HepG2 (cell line): ENCODE results near the gene TMEM220. TPM values are rescaled to one million over a fixed set of nuclear protein-coding genes. Genes with fewer than 3 reads are reported as not detected.
A peak's percentile ranks its signal among the peaks of the same experiment; 100 is the strongest.

Source experiments
- AGO2 ChIP-seq: fragments of 200-400 bp; formaldehyde crosslinking; optimal IDR thresholded peaks from 2 replicates; pipeline ENCODE3; 2017; ENCODE audit warnings: mild to moderate bottlenecking, low read depth, low read length, moderate library complexity
- ARID5B ChIP-seq: IDR thresholded peaks from 2 replicates; pipeline ENCODE4 v1.4.0; 2020; ENCODE audit warnings: mild to moderate bottlenecking, missing genetic modification reagents
- ATF1 ChIP-seq: IDR thresholded peaks from 2 replicates; pipeline ENCODE4 v1.6.1; 2016; ENCODE audit warnings: mild to moderate bottlenecking, control low read depth
- DNMT1 ChIP-seq: sonication (generic); formaldehyde crosslinking; IDR thresholded peaks from 2 replicates; pipeline ENCODE4 v1.5.1; 2020; ENCODE audit warnings: mild to moderate bottlenecking, missing genetic modification reagents
- PCBP1 ChIP-seq: fragments of 200-400 bp; formaldehyde crosslinking; IDR thresholded peaks from 2 replicates; pipeline ENCODE4 v1.6.1; 2017; ENCODE audit warnings: mild to moderate bottlenecking, low read depth, low read length, borderline replicate concordance
- TCF7 ChIP-seq: sonication (generic); IDR thresholded peaks from 2 replicates; pipeline ENCODE4 v1.6.1; 2016; ENCODE audit warnings: antibody characterized with exemption, low read depth
- TCF7L2 ChIP-seq: IDR thresholded peaks from 2 replicates; pipeline ENCODE4 v1.6.1; 2011; ENCODE audit warnings: mild to moderate bottlenecking, low read depth, low read length, moderate library complexity
- YEATS2 ChIP-seq: sonication (generic); formaldehyde crosslinking; IDR thresholded peaks from 2 replicates; pipeline ENCODE4 v1.4.0; 2020; ENCODE audit warnings: missing genetic modification reagents, borderline replicate concordance
- ZNF234 ChIP-seq: sonication (generic); formaldehyde crosslinking; conservative IDR thresholded peaks from 2 replicates; pipeline ENCODE4 v1.5.1; 2020; ENCODE audit warnings: mild to moderate bottlenecking, missing genetic modification reagents
- ZNF557 ChIP-seq: sonication (generic); formaldehyde crosslinking; IDR thresholded peaks from 2 replicates; pipeline ENCODE4 v1.4.0; 2020; ENCODE audit warnings: missing genetic modification reagents
- ZSCAN30 ChIP-seq: sonication (generic); formaldehyde crosslinking; IDR thresholded peaks from 2 replicates; pipeline ENCODE4 v1.5.0; 2020; ENCODE audit warnings: mild to moderate bottlenecking, missing genetic modification reagents
- polyA plus RNA-seq, 8 experiments: library from polyadenylated mRNA; depleted of rRNA in 3 of 8; stranded (reverse) in 7 of 8; unstranded in 1 of 8; fragments of >200 nt; fragmentation: Illumina TruSeq in 4 of 8; extraction: Trizol in 4 of 8; gene quantifications; 2 replicates each; pipeline versions ENCODE4 v1.2.1 to v1.2.3, GENCODE V29; 2011 to 2016; ENCODE audit warnings: low read depth in 4 of 8, missing spikeins in 1 of 8, mixed read lengths in 1 of 8; ENCODE audit not compliant: insufficient read depth in 1 of 8
- total RNA-seq, 5 experiments: library from RNA; depleted of rRNA; stranded (reverse); fragments of >200 nt; fragmentation: Illumina TruSeq; extraction: Trizol; gene quantifications; 2 replicates each; pipeline ENCODE4 v1.2.3, GENCODE V29; 2016; ENCODE audit warnings: low read depth in 1 of 5
- TF ChIP-seq, protein P1 (sequence below): sonication (generic); formaldehyde crosslinking; conservative IDR thresholded peaks from 2 replicates; pipeline ENCODE4 v1.4.0; 2020; ENCODE audit warnings: mild to moderate bottlenecking, missing genetic modification reagents, moderate library complexity
- TF ChIP-seq, protein P2 (sequence below): sonication (generic); formaldehyde crosslinking; IDR thresholded peaks from 2 replicates; pipeline ENCODE4 v1.4.0; 2020; ENCODE audit warnings: mild to moderate bottlenecking, missing genetic modification reagents

The TMEM220 gene
- total and polyA plus RNA-seq, 2 of the 13 experiments (the other 11 are each of a cell fraction or from before 2014, with no cell fraction given) = 1.3 to 2.2 TPM

DNA sequence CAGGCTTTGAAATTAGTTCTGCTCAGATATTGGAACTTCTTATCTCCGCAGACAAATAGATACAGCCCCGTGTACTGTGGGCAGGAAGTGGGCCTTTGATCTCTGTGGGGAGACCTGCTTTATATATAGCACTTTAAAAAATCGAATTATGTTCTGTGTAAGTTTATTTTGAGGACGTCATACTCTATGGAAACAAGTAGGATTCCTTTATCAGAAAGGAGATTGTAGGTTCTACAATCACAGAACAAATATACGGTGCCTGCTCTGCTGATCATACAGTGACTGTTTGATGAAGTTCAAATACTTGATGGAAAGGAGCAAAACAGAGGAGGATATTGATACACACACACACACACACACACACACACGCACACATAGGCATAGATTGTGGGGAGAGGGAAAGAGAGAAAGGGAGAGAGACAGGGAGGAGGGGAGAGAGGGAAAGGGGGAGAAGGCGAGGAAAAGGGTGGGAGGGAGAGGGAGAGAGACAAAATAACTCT lies 14.7 kb upstream of the TMEM220 start (continued):
- TF ChIP-seq, protein P1, sequence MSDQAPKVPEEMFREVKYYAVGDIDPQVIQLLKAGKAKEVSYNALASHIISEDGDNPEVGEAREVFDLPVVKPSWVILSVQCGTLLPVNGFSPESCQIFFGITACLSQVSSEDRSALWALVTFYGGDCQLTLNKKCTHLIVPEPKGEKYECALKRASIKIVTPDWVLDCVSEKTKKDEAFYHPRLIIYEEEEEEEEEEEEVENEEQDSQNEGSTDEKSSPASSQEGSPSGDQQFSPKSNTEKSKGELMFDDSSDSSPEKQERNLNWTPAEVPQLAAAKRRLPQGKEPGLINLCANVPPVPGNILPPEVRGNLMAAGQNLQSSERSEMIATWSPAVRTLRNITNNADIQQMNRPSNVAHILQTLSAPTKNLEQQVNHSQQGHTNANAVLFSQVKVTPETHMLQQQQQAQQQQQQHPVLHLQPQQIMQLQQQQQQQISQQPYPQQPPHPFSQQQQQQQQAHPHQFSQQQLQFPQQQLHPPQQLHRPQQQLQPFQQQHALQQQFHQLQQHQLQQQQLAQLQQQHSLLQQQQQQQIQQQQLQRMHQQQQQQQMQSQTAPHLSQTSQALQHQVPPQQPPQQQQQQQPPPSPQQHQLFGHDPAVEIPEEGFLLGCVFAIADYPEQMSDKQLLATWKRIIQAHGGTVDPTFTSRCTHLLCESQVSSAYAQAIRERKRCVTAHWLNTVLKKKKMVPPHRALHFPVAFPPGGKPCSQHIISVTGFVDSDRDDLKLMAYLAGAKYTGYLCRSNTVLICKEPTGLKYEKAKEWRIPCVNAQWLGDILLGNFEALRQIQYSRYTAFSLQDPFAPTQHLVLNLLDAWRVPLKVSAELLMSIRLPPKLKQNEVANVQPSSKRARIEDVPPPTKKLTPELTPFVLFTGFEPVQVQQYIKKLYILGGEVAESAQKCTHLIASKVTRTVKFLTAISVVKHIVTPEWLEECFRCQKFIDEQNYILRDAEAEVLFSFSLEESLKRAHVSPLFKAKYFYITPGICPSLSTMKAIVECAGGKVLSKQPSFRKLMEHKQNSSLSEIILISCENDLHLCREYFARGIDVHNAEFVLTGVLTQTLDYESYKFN (CRISPR knock-in tag) = peak; percentile 54
- TF ChIP-seq DNMT1 (CRISPR knock-in tag) = no peak
- peak; percentile 29; the same call in 1 of the 2 replicates for TF ChIP-seq ARID5B (CRISPR knock-in tag)
- TF ChIP-seq TCF7L2 = peak; percentile 74
- TF ChIP-seq YEATS2 (CRISPR knock-in tag) = no peak
- TF ChIP-seq ZSCAN30 (CRISPR knock-in tag) = no peak
- TF ChIP-seq, protein P2, sequence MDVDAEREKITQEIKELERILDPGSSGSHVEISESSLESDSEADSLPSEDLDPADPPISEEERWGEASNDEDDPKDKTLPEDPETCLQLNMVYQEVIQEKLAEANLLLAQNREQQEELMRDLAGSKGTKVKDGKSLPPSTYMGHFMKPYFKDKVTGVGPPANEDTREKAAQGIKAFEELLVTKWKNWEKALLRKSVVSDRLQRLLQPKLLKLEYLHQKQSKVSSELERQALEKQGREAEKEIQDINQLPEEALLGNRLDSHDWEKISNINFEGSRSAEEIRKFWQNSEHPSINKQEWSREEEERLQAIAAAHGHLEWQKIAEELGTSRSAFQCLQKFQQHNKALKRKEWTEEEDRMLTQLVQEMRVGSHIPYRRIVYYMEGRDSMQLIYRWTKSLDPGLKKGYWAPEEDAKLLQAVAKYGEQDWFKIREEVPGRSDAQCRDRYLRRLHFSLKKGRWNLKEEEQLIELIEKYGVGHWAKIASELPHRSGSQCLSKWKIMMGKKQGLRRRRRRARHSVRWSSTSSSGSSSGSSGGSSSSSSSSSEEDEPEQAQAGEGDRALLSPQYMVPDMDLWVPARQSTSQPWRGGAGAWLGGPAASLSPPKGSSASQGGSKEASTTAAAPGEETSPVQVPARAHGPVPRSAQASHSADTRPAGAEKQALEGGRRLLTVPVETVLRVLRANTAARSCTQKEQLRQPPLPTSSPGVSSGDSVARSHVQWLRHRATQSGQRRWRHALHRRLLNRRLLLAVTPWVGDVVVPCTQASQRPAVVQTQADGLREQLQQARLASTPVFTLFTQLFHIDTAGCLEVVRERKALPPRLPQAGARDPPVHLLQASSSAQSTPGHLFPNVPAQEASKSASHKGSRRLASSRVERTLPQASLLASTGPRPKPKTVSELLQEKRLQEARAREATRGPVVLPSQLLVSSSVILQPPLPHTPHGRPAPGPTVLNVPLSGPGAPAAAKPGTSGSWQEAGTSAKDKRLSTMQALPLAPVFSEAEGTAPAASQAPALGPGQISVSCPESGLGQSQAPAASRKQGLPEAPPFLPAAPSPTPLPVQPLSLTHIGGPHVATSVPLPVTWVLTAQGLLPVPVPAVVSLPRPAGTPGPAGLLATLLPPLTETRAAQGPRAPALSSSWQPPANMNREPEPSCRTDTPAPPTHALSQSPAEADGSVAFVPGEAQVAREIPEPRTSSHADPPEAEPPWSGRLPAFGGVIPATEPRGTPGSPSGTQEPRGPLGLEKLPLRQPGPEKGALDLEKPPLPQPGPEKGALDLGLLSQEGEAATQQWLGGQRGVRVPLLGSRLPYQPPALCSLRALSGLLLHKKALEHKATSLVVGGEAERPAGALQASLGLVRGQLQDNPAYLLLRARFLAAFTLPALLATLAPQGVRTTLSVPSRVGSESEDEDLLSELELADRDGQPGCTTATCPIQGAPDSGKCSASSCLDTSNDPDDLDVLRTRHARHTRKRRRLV = no peak
- TF ChIP-seq ZNF234 = no peak
- TF ChIP-seq TCF7 = peak; percentile 84
- TF ChIP-seq ZNF557 (CRISPR knock-in tag) = no peak
- no peak for TF ChIP-seq AGO2
- peak; percentile 46; the same call in 1 of the 2 replicates for TF ChIP-seq ATF1 (CRISPR knock-in tag)
- no peak for TF ChIP-seq PCBP1
